RWPE1 (cell line): ENCODE results near the gene ANO6.

Experiments used
- CTCF ChIA-PET: fragments of 350-600 bp; sonication (Branson Sonifier 250); formaldehyde crosslinking; extraction: SDS; loops from one replicate; lab custom pipeline; 2021; lab: Yijun Ruan, JAX
- POLR2A ChIA-PET: fragments of 400-600 bp; formaldehyde crosslinking; extraction: SDS; loops from one replicate; lab custom pipeline; 2020; ENCODE audit warnings: antibody characterized with exemption; ENCODE audit not compliant: low non-redundant PET; lab: Yijun Ruan, JAX
- DNase-seq: peaks from one replicate; pipeline ENCODE4 v3.0.0; 2012; ENCODE audit warnings: low spot score
- H3K27ac ChIP-seq: fragments of 450-650 bp; 2 replicates; pipeline ENCODE4 v1.5.1; 2017
- TF ChIP-seq, protein P1 (sequence below): fragments of 450-650 bp; conservative IDR thresholded peaks from 2 replicates; pipeline ENCODE4 v1.5.1; 2017; ENCODE audit warnings: low read depth, mild to moderate bottlenecking

Gene ANO6

DNA sequence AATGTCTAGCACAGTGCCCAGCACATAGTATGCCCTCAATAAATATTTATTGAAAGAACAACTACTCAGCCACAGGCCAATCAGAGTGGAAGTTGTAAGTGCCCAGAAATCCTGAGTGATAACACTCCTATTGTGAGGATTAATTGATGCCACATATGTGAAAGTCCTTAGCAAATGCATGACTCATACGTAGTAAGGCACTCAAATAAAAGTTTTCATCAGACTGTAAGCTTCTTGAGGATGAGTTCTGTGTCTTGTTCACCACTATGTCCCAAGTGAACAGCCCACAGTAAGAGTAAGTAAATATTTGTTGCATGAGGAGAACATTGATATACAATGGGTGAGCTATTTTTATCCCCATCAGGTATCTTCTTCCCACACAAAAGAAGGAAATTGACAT lies 24.7 kb upstream of the ANO6 start:
- ChIA-PET POLR2A (no interaction called here), CTCF (interaction anchor here (0.7 kb wide), 1 partner anchor 223 kb away, joined by 6 read pairs; no protein-coding TSS in a partner anchor)
- H3K27ac ChIP-seq, result no peak overlapping the region
- DNase-seq, result peak; percentile 10
- TF ChIP-seq, protein P1, sequence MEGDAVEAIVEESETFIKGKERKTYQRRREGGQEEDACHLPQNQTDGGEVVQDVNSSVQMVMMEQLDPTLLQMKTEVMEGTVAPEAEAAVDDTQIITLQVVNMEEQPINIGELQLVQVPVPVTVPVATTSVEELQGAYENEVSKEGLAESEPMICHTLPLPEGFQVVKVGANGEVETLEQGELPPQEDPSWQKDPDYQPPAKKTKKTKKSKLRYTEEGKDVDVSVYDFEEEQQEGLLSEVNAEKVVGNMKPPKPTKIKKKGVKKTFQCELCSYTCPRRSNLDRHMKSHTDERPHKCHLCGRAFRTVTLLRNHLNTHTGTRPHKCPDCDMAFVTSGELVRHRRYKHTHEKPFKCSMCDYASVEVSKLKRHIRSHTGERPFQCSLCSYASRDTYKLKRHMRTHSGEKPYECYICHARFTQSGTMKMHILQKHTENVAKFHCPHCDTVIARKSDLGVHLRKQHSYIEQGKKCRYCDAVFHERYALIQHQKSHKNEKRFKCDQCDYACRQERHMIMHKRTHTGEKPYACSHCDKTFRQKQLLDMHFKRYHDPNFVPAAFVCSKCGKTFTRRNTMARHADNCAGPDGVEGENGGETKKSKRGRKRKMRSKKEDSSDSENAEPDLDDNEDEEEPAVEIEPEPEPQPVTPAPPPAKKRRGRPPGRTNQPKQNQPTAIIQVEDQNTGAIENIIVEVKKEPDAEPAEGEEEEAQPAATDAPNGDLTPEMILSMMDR, result no peak

DNA sequence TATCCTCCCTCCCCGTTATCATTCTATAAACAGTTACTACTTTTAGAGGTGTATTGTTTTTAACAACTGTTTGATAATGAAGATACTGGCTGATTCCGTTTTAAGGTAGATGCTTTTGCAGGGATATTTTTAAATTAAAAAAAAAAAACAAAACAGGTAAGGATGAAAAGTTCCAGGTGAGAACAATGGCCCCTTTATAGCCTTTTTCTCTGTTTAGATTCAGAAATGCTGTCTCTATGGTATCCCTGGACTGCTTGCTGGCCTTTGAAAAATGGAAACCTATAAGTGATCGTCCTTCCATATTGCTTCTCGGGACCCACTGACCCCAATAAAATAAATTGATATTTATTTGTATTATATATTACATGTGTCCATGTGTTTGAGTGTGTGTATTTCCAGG lies 23.2 kb upstream of the ANO6 start:
- TF ChIP-seq, protein P1, result no peak
- H3K27ac ChIP-seq, result no peak overlapping the region
- ChIA-PET POLR2A (no interaction called here), CTCF (no interaction called here)
- no peak for DNase-seq

DNA sequence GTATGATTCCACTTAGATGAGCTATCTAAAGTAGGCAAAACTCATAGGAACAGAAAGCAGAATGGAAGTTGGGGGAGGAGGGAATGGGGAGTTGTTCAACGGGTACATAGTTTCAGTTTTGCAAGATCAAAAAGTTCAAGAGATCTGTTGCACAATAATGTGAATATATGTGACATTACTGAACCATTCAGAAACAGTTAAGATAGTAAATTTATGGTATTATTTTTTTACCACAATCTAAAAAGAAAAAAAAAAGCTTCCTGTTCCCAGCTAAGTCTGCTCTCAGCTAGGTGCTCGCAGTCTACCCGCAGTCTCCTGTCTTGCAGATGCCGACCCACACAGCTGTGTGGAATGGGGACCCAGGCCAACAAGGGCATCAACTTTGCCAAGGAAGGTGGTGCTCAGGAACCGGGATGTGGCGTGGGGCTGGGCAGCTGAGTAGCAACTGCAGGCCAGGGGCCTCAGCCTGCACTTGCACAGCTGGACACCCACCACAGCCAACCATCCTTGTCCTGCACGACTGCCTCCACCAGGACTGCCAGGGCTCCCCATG lies 15.3 kb upstream of the ANO6 start:
- POLR2A ChIA-PET, result interaction anchor here (0.5 kb wide), 1 partner anchor 45 kb away, joined by 4 read pairs; no protein-coding TSS in a partner anchor
- DNase-seq, result no peak
- CTCF ChIA-PET, result interaction anchor here (0.6 kb wide), 1 partner anchor 1502 kb away, joined by 5 read pairs; no protein-coding TSS in a partner anchor
- TF ChIP-seq, protein P1, result no peak
- no peak overlapping the region for H3K27ac ChIP-seq

DNA sequence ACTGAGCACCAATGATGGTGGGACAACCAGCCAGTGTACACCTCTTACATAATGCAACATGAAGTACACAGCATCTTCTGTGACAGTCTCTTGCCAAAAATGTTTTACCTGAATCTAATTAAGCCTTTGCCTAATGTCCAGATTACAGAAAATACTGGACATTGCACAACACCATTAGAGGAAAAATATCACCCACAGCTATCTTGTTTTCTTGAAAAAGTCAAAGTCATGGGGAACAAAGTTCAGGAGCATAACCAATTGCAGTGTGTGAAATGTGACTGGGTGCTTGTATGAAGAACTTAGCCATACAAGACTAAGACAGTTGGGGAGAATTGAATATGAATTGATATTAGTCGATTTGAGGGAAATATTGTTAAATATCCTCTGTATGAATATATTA lies 12.1 kb upstream of the ANO6 start:
- CTCF ChIA-PET, result no interaction called here
- H3K27ac ChIP-seq, result no peak overlapping the region
- POLR2A ChIA-PET, result no interaction called here
- DNase-seq, result no peak
- TF ChIP-seq, protein P1, result no peak

DNA sequence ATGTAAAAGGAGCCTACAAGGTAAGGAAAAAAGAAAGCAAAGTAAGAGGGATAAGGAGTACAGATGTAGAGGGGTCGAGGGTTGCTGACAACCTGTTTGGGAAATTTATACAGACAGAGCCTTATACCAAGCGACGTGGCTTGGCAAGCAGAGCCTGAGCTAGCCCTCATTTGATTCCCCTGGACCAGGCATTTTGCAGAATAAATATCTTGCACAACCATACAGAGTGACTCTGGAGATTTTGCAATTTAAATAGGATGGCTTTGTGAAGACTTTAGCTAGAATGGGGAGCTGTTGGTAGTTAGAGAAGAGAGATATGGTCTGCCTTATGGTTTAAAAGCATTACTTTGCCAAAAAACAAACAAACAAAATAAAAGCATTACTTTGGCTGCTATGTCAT lies 11.1 kb upstream of the ANO6 start:
- TF ChIP-seq, protein P1, result no peak
- no peak overlapping the region for H3K27ac ChIP-seq
- ChIA-PET CTCF (no interaction called here), POLR2A (no interaction called here)
- no peak for DNase-seq

DNA sequence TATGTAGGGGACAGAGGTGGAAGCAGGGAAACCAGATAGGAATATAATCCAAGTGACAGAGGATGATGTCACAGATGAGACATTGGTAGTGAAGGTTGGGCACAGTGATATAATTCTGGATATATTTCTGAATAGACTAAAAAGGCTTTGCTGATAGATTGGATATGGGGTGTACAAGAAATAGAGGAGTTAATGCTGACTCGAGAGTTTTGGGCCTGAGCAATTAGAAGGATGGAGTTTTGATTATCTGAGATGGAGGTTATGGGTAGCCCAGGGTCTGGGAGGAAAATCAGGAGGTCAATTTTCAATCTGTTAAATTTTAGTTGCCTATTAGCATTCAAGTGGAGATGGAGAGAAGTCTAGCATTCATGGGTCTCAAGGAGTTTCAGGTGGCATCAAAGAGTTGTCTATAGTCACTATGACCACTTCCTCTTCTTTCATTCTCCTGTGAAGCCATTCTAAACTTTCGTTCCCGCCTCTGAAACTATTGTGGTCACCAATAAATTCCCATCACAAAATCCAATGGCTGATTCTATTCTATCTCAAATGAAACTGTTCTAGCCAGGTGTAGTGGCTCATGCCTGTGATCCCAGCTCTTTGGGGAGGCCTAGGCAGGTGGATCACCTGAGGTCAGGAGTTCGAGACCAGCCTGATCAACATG lies 10.6 kb upstream of the ANO6 start:
- TF ChIP-seq, protein P1, result no peak
- POLR2A ChIA-PET, result no interaction called here
- no peak overlapping the region for H3K27ac ChIP-seq
- CTCF ChIA-PET, result no interaction called here
- DNase-seq, result no peak
